ENCODE results near the gene CTXN1.
"Not testable (repeated sequence)": the region's sequence is repeated elsewhere in the genome, so short reads cannot be mapped to it uniquely, and the experiment has no call there.

CTXN1 gene

GRCh38 chr19:7901337-7901736, 24.6 kb downstream of the CTXN1 start:
- Histone ChIP-seq H3K9ac (ENCODE audit: low read depth in 1 of 2, low read length in 2 of 2) (no peak overlapping the region), H3K27ac (ENCODE audit: low read depth in 2 of 2, low read length in 2 of 2) (no peak overlapping the region), H3K9me3 (ENCODE audit: control insufficient read depth in 2 of 2, low read length in 2 of 2) (no peaks in the 10 kb centered on the region), H3K27me3 (ENCODE audit: control insufficient read depth in 2 of 2, insufficient read depth in 2 of 2, low read length in 2 of 2) (no peaks in the 10 kb centered on the region), H3K36me3 (ENCODE audit: control insufficient read depth in 2 of 2, insufficient read depth in 2 of 2, low read length in 2 of 2) (no peaks in the 10 kb centered on the region), H3K4me1 (ENCODE audit: control insufficient read depth in 2 of 2, insufficient read depth in 2 of 2, low read length in 2 of 2) (peaks cover 16 to 19% of the 10 kb centered on the region in 2 donors), H3K4me3 (ENCODE audit: low read length in 2 of 2) (no peak overlapping the region)

- H3K9ac ChIP-seq (ENCODE audit: low read depth in 1 of 2, low read length in 2 of 2) = no peak overlapping the region
- H3K4me3 ChIP-seq (ENCODE audit: low read length in 2 of 2) = no peak overlapping the region
- H3K4me1 ChIP-seq (ENCODE audit: control insufficient read depth in 2 of 2, insufficient read depth in 2 of 2, low read length in 2 of 2) = peaks cover 16 to 19% of the 10 kb centered on the region in 2 donors
- no peaks in the 10 kb centered on the region for H3K27me3 ChIP-seq (ENCODE audit: control insufficient read depth in 2 of 2, insufficient read depth in 2 of 2, low read length in 2 of 2)
- no peaks in the 10 kb centered on the region for H3K9me3 ChIP-seq (ENCODE audit: control insufficient read depth in 2 of 2, low read length in 2 of 2)
- H3K36me3 ChIP-seq (ENCODE audit: control insufficient read depth in 2 of 2, insufficient read depth in 2 of 2, low read length in 2 of 2) = no peaks in the 10 kb centered on the region
- no peak overlapping the region for H3K27ac ChIP-seq (ENCODE audit: low read depth in 2 of 2, low read length in 2 of 2)
Measured at GRCh38 chr19:7900931-7901330, 25.0 kb downstream of the CTXN1 start.

GRCh38 chr19:7900401-7900870, 25.5 kb downstream of the CTXN1 start:
- Histone ChIP-seq H3K9ac (ENCODE audit: low read depth in 1 of 2, low read length in 2 of 2) (no peak overlapping the region), H3K27ac (ENCODE audit: low read depth in 2 of 2, low read length in 2 of 2) (no peak overlapping the region), H3K4me3 (ENCODE audit: low read length in 2 of 2) (no peak overlapping the region), H3K4me1 (ENCODE audit: control insufficient read depth in 2 of 2, insufficient read depth in 2 of 2, low read length in 2 of 2) (peaks cover 16 to 19% of the 10 kb centered on the region in 2 donors), H3K27me3 (ENCODE audit: control insufficient read depth in 2 of 2, insufficient read depth in 2 of 2, low read length in 2 of 2) (no peaks in the 10 kb centered on the region), H3K9me3 (ENCODE audit: control insufficient read depth in 2 of 2, low read length in 2 of 2) (no peaks in the 10 kb centered on the region), H3K36me3 (ENCODE audit: control insufficient read depth in 2 of 2, insufficient read depth in 2 of 2, low read length in 2 of 2) (no peaks in the 10 kb centered on the region)

- Histone ChIP-seq H3K4me1 (ENCODE audit: control insufficient read depth in 2 of 2, insufficient read depth in 2 of 2, low read length in 2 of 2) (peaks cover 13 to 19% of the 10 kb centered on the region in 2 donors), H3K36me3 (ENCODE audit: control insufficient read depth in 2 of 2, insufficient read depth in 2 of 2, low read length in 2 of 2) (no peaks in the 10 kb centered on the region), H3K9me3 (ENCODE audit: control insufficient read depth in 2 of 2, low read length in 2 of 2) (no peaks in the 10 kb centered on the region), H3K4me3 (ENCODE audit: low read length in 2 of 2) (no peak overlapping the region), H3K27me3 (ENCODE audit: control insufficient read depth in 2 of 2, insufficient read depth in 2 of 2, low read length in 2 of 2) (no peaks in the 10 kb centered on the region), H3K27ac (ENCODE audit: low read depth in 2 of 2, low read length in 2 of 2) (no peak overlapping the region), H3K9ac (ENCODE audit: low read depth in 1 of 2, low read length in 2 of 2) (no peak overlapping the region)
Measured at GRCh38 chr19:7899751-7900378, 26.1 kb downstream of the CTXN1 start.

- H3K27me3 ChIP-seq (ENCODE audit: control insufficient read depth in 2 of 2, insufficient read depth in 2 of 2, low read length in 2 of 2) = no peaks in the 10 kb centered on the region
- peaks cover 8 to 17% of the 10 kb centered on the region in 2 donors for H3K4me1 ChIP-seq (ENCODE audit: control insufficient read depth in 2 of 2, insufficient read depth in 2 of 2, low read length in 2 of 2)
- no peak overlapping the region for H3K27ac ChIP-seq (ENCODE audit: low read depth in 2 of 2, low read length in 2 of 2)
- H3K9ac ChIP-seq (ENCODE audit: low read depth in 1 of 2, low read length in 2 of 2) = no peak overlapping the region
- H3K36me3 ChIP-seq (ENCODE audit: control insufficient read depth in 2 of 2, insufficient read depth in 2 of 2, low read length in 2 of 2) = no peaks in the 10 kb centered on the region
- no peaks in the 10 kb centered on the region for H3K9me3 ChIP-seq (ENCODE audit: control insufficient read depth in 2 of 2, low read length in 2 of 2)
- no peak overlapping the region for H3K4me3 ChIP-seq (ENCODE audit: low read length in 2 of 2)
Measured at GRCh38 chr19:7898967-7899366, 27.0 kb downstream of the CTXN1 start.

- Histone ChIP-seq H3K4me1 (ENCODE audit: control insufficient read depth in 2 of 2, insufficient read depth in 2 of 2, low read length in 2 of 2) (peaks cover 0 to 9% of the 10 kb centered on the region in 2 donors), H3K36me3 (ENCODE audit: control insufficient read depth in 2 of 2, insufficient read depth in 2 of 2, low read length in 2 of 2) (no peaks in the 10 kb centered on the region), H3K9ac (ENCODE audit: low read depth in 1 of 2, low read length in 2 of 2) (no peak overlapping the region), H3K27me3 (ENCODE audit: control insufficient read depth in 2 of 2, insufficient read depth in 2 of 2, low read length in 2 of 2) (no peaks in the 10 kb centered on the region), H3K27ac (ENCODE audit: low read depth in 2 of 2, low read length in 2 of 2) (no peak overlapping the region), H3K9me3 (ENCODE audit: control insufficient read depth in 2 of 2, low read length in 2 of 2) (no peaks in the 10 kb centered on the region), H3K4me3 (ENCODE audit: low read length in 2 of 2) (no peak overlapping the region)
Measured at GRCh38 chr19:7897292-7897691, 28.6 kb downstream of the CTXN1 start.

- Histone ChIP-seq H3K27me3 (ENCODE audit: control insufficient read depth in 2 of 2, insufficient read depth in 2 of 2, low read length in 2 of 2) (no peaks in the 10 kb centered on the region), H3K4me3 (ENCODE audit: low read length in 2 of 2) (no peak overlapping the region), H3K27ac (ENCODE audit: low read depth in 2 of 2, low read length in 2 of 2) (no peak overlapping the region), H3K36me3 (ENCODE audit: control insufficient read depth in 2 of 2, insufficient read depth in 2 of 2, low read length in 2 of 2) (no peaks in the 10 kb centered on the region), H3K4me1 (ENCODE audit: control insufficient read depth in 2 of 2, insufficient read depth in 2 of 2, low read length in 2 of 2) (peaks cover 0 to 9% of the 10 kb centered on the region in 2 donors), H3K9me3 (ENCODE audit: control insufficient read depth in 2 of 2, low read length in 2 of 2) (no peaks in the 10 kb centered on the region), H3K9ac (ENCODE audit: low read depth in 1 of 2, low read length in 2 of 2) (no peak overlapping the region)
Measured at GRCh38 chr19:7895565-7895964, 30.4 kb downstream of the CTXN1 start.

- Histone ChIP-seq H3K27me3 (ENCODE audit: control insufficient read depth in 2 of 2, insufficient read depth in 2 of 2, low read length in 2 of 2) (no peaks in the 10 kb centered on the region), H3K27ac (ENCODE audit: low read depth in 2 of 2, low read length in 2 of 2) (no peak overlapping the region), H3K4me1 (ENCODE audit: control insufficient read depth in 2 of 2, insufficient read depth in 2 of 2, low read length in 2 of 2) (peaks cover 0 to 9% of the 10 kb centered on the region in 2 donors), H3K4me3 (ENCODE audit: low read length in 2 of 2) (no peak overlapping the region), H3K9me3 (ENCODE audit: control insufficient read depth in 2 of 2, low read length in 2 of 2) (no peaks in the 10 kb centered on the region), H3K9ac (ENCODE audit: low read depth in 1 of 2, low read length in 2 of 2) (peak overlapping the region in 1 of 2 donors; percentile 43), H3K36me3 (ENCODE audit: control insufficient read depth in 2 of 2, insufficient read depth in 2 of 2, low read length in 2 of 2) (no peaks in the 10 kb centered on the region)
Measured at GRCh38 chr19:7894612-7895309, 31.2 kb downstream of the CTXN1 start.

- peaks cover 0 to 12% of the 10 kb centered on the region in 2 donors for H3K4me1 ChIP-seq (ENCODE audit: control insufficient read depth in 2 of 2, insufficient read depth in 2 of 2, low read length in 2 of 2)
- not testable (repeated sequence) for H3K9ac ChIP-seq (ENCODE audit: low read depth in 1 of 2, low read length in 2 of 2); H3K9me3 ChIP-seq (ENCODE audit: control insufficient read depth in 2 of 2, low read length in 2 of 2); H3K36me3 ChIP-seq (ENCODE audit: control insufficient read depth in 2 of 2, insufficient read depth in 2 of 2, low read length in 2 of 2); H3K27ac ChIP-seq (ENCODE audit: low read depth in 2 of 2, low read length in 2 of 2); H3K4me3 ChIP-seq (ENCODE audit: low read length in 2 of 2); H3K27me3 ChIP-seq (ENCODE audit: control insufficient read depth in 2 of 2, insufficient read depth in 2 of 2, low read length in 2 of 2)
Measured at GRCh38 chr19:7893362-7894101, 32.4 kb downstream of the CTXN1 start.

GRCh38 chr19:7888826-7889217, 37.1 kb downstream of the CTXN1 start:
- peaks cover 0 to 9% of the 10 kb centered on the region in 2 donors for H3K27me3 ChIP-seq (ENCODE audit: control insufficient read depth in 2 of 2, insufficient read depth in 2 of 2, low read length in 2 of 2)
- H3K9me3 ChIP-seq (ENCODE audit: control insufficient read depth in 2 of 2, low read length in 2 of 2) = no peaks in the 10 kb centered on the region
- H3K27ac ChIP-seq (ENCODE audit: low read depth in 2 of 2, low read length in 2 of 2) = no peak overlapping the region
- H3K9ac ChIP-seq (ENCODE audit: low read depth in 1 of 2, low read length in 2 of 2) = peak overlapping the region; percentile 34 to 76
- H3K4me1 ChIP-seq (ENCODE audit: control insufficient read depth in 2 of 2, insufficient read depth in 2 of 2, low read length in 2 of 2) = peaks cover 0 to 3% of the 10 kb centered on the region in 2 donors
- H3K4me3 ChIP-seq (ENCODE audit: low read length in 2 of 2) = peak overlapping the region; percentile 37 to 60
- no peaks in the 10 kb centered on the region for H3K36me3 ChIP-seq (ENCODE audit: control insufficient read depth in 2 of 2, insufficient read depth in 2 of 2, low read length in 2 of 2)

All from mucosa of rectum (tissue), 2 donors.